HUES48 (cell line): Measurements from ENCODE around the gene NLRP6.
"Not testable (repeated sequence)": the region's sequence is repeated elsewhere in the genome, so short reads cannot be mapped to it uniquely, and the experiment has no call there.

Experiments used
- H3K27ac ChIP-seq: one replicate; pipeline ENCODE4 v1.7.0; 2013; ENCODE audit warnings: low read depth, low read length, inconsistent platforms
- H3K27me3 ChIP-seq: 2 replicates; pipeline ENCODE4 v1.6.1; 2013; ENCODE audit warnings: mild to moderate bottlenecking, low read length; ENCODE audit not compliant: control insufficient read depth, insufficient read depth
- H3K36me3 ChIP-seq: 2 replicates; pipeline ENCODE4 v1.6.1; 2013; ENCODE audit warnings: low read length; ENCODE audit not compliant: control insufficient read depth, insufficient read depth
- H3K4me1 ChIP-seq: 2 replicates; pipeline ENCODE4 v1.6.1; 2013; ENCODE audit warnings: mild to moderate bottlenecking, low read length; ENCODE audit not compliant: control insufficient read depth, insufficient read depth
- H3K4me3 ChIP-seq: 2 replicates; pipeline ENCODE4 v1.5.1; 2013; ENCODE audit warnings: mild to moderate bottlenecking, low read depth, low read length
- H3K9ac ChIP-seq: 2 replicates; pipeline ENCODE4 v1.6.1; 2013; ENCODE audit warnings: mild to moderate bottlenecking, low read depth, low read length, moderate library complexity
- H3K9me3 ChIP-seq: 2 replicates; pipeline ENCODE4 v1.6.1; 2013; ENCODE audit warnings: low read length; ENCODE audit not compliant: control insufficient read depth, insufficient read depth

NLRP6 gene

DNA sequence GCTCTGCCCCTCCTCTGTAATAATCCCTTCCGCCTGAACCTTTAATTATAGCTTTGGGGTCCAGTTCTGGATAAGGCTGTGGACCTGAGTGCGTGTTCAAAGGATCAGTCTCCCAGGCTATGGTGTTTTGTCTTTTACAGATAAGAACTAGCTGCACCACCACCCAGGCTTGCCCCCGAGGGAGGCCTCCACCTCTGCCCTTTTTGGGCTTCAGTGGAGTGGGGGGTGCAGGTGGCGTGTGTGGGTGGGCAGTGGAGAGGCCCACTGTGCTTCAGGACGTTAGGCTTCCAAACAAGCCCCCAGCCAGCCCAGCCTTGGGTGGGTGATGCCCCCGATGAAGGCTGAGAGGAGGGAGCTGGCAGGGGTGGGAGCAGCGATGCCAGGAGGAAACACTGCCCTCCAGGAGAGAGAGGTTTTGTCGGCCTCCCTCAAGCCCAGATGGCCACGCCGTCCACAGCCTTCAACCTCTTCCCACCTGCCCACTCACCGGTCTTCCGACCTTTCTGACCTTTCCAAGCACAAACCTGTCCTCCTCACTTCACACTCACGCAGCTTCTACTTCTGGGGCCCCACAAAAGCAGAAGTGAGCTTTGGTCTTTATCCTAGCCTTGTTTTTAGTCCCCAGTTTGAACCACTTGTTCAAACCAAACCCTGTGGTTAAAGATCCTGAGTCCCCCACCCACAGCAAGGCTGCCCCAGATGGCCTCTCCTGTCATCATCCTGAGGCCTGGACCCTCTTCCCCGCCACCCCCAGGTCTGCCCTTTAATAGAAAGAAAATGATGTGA, 21.1 kb upstream of the NLRP6 start:
- H3K27me3 ChIP-seq: no peaks in the 10 kb centered on the region
- no peak overlapping the region for H3K9ac ChIP-seq
- H3K4me3 ChIP-seq: no peak overlapping the region
- H3K27ac ChIP-seq: no peak overlapping the region
- no peaks in the 10 kb centered on the region for H3K4me1 ChIP-seq
- H3K9me3 ChIP-seq: no peaks in the 10 kb centered on the region
- H3K36me3 ChIP-seq: peaks cover 17% of the 10 kb centered on the region

- peaks cover 10% of the 10 kb centered on the region for H3K36me3 ChIP-seq
- no peaks in the 10 kb centered on the region for H3K27me3 ChIP-seq
- no peak overlapping the region for H3K4me3 ChIP-seq
- H3K4me1 ChIP-seq: no peaks in the 10 kb centered on the region
- no peaks in the 10 kb centered on the region for H3K9me3 ChIP-seq
- H3K9ac ChIP-seq: no peak overlapping the region
- no peak overlapping the region for H3K27ac ChIP-seq
Observed at GRCh38 chr11:257766-258493, 20.3 kb upstream of the NLRP6 start.

DNA sequence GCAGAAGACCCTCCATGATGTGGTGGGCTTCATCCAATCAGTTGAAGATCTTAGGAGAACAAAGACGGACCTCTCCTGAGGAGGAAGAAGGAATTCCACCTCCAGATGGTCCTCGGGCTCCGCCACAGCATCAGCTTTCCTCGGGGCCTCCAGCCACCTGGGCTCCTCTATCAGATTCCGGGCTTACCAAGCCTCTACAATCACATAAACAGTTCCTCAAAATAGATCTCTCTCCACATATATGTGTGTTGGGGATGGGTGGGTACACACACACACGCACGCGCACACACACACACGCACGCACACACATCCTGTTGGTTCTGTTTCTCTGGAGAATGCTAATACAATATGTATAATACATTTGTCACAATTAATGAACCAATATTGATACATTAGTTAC, 18.8 kb upstream of the NLRP6 start:
- Histone ChIP-seq H3K4me3 (no peak overlapping the region), H3K4me1 (no peaks in the 10 kb centered on the region), H3K27ac (no peak overlapping the region), H3K9ac (no peak overlapping the region), H3K9me3 (no peaks in the 10 kb centered on the region), H3K27me3 (no peaks in the 10 kb centered on the region), H3K36me3 (no peaks in the 10 kb centered on the region)

- no peaks in the 10 kb centered on the region for H3K36me3 ChIP-seq
- no peaks in the 10 kb centered on the region for H3K27me3 ChIP-seq
- H3K9ac ChIP-seq: no peak overlapping the region
- no peaks in the 10 kb centered on the region for H3K4me1 ChIP-seq
- H3K9me3 ChIP-seq: 0 out of 2 replicates have a peak, but pooled peaks cover 5% of the 10 kb centered on the region
- H3K27ac ChIP-seq: no peak overlapping the region
- H3K4me3 ChIP-seq: no peak overlapping the region
Observed at GRCh38 chr11:261624-262023, 16.6 kb upstream of the NLRP6 start.

GRCh38 chr11:266676-267439, 11.3 kb upstream of the NLRP6 start:
- no peaks in the 10 kb centered on the region for H3K36me3 ChIP-seq
- peaks cover 19% of the 10 kb centered on the region for H3K4me1 ChIP-seq
- H3K27ac ChIP-seq: no peak overlapping the region
- no peaks in the 10 kb centered on the region for H3K27me3 ChIP-seq
- H3K9me3 ChIP-seq: 0 out of 2 replicates have a peak, but pooled peaks cover 5% of the 10 kb centered on the region
- H3K9ac ChIP-seq: no peak overlapping the region
- H3K4me3 ChIP-seq: no peak overlapping the region

GRCh38 chr11:267491-267994, 10.7 kb upstream of the NLRP6 start:
- Histone ChIP-seq H3K4me1 (peaks cover 19% of the 10 kb centered on the region), H3K4me3 (no peak overlapping the region; the same call in 1 of the 2 replicates), H3K9ac (no peak overlapping the region), H3K27me3 (no peaks in the 10 kb centered on the region), H3K9me3 (0 out of 2 replicates have a peak, but pooled peaks cover 5% of the 10 kb centered on the region), H3K27ac (no peak overlapping the region), H3K36me3 (no peaks in the 10 kb centered on the region)

GRCh38 chr11:268716-269145, 9.5 kb upstream of the NLRP6 start:
- H3K27ac ChIP-seq, H3K4me3 ChIP-seq, H3K9me3 ChIP-seq, H3K27me3 ChIP-seq, H3K36me3 ChIP-seq, H3K9ac ChIP-seq: not testable (repeated sequence)
- peaks cover 19% of the 10 kb centered on the region for H3K4me1 ChIP-seq

DNA sequence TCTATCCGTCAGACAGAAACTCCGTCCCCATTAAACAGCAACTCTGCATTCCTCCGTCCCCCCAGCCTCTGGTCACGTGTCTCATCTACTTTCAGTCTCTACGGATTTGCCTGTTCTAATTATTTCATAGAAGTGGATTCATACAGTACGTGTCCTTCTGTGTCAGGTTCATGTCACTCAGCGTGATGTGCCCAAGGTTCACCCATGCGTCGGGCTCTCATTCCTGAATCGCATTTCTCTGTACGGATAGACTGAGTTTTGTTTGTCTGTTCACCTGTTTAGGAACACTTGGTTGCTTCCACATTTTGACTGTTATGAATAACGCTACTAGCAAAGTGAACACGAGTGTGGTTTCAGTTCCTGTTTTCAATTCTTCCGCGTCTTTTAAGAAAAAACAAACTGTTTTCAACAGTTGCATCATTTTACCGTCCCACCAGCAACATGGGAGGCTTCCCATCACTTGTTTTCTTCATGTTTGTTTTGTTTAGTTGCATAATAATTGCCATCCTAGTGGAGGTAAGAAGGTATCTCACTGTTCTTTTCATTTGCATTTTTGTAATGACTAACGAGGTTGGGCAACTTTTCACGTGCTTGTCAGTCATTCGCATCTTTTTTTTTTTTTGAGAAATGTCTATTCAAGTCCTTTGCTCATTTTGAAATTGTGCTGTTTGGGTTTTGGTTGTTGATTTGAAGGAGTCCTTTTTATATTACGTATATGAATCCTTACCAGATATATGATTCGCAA, 8.9 kb upstream of the NLRP6 start:
- peaks cover 19% of the 10 kb centered on the region for H3K4me1 ChIP-seq
- no peaks in the 10 kb centered on the region for H3K36me3 ChIP-seq
- H3K9ac ChIP-seq: peak overlapping the region; percentile 34; the same call in 1 of the 2 replicates
- no peaks in the 10 kb centered on the region for H3K27me3 ChIP-seq
- 0 out of 2 replicates have a peak overlapping the region, but pooled peaks have one; percentile 22 for H3K4me3 ChIP-seq
- peak overlapping the region; percentile 26 for H3K27ac ChIP-seq
- H3K9me3 ChIP-seq: 0 out of 2 replicates have a peak, but pooled peaks cover 5% of the 10 kb centered on the region

DNA sequence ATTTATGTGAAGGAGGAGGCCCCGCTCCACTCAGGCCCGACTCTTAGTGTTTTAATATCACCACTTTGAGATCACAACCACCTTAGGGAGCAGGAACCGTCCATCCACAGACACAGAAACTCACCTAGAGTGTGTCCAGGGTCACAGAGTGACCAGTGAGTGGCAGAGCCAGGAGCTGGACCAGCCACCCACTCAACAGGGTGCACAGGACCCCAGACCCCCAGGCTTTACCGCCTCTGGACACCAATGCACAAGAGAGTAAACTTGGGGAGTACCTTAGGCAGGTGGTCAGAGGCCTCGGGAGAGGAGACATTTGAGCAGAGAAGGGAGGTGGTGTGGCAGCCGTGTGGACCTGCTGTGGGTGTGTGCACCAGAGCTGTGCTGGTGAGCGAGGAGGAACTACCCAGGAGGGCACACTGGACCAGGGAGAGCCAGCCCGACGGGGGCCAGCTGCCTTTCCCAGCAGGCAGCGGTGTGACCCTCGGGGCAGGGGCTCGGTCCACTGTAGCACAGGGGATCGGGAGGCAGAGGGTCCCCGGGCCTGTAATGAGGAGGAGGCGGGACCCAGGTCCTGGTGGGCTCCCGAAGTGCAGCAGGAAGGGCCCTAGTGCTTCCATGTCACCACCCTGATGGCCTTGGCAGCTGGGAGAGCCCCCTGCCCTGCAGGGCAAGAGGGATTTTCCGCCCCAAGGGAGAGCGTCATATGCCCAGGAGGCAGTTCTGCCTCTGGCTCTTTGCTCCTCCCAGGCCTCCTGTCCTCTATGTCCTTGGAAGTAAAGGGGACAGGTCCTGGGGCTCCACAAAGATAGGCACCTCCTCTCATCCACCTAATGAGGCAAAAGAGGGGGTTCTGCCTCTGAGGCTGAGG, 7.5 kb upstream of the NLRP6 start:
- H3K36me3 ChIP-seq: no peaks in the 10 kb centered on the region
- peaks cover 25% of the 10 kb centered on the region for H3K4me1 ChIP-seq
- H3K9ac ChIP-seq: no peak overlapping the region
- no peaks in the 10 kb centered on the region for H3K27me3 ChIP-seq
- H3K27ac ChIP-seq: no peak overlapping the region
- no peak overlapping the region for H3K4me3 ChIP-seq
- 0 out of 2 replicates have a peak, but pooled peaks cover 5% of the 10 kb centered on the region for H3K9me3 ChIP-seq
